Fibroblast of the conjunctiva (primary cell): Measurements from ENCODE around the gene MTNR1B.

Experiments used
- DNase-seq: peaks from one replicate; pipeline ENCODE4 v3.0.0-alpha.2; 2010; ENCODE audit warnings: low read depth

The MTNR1B gene

GRCh38 chr11:92969634-92970347 lies at the start of gene MTNR1B:
Gene MTNR1B, plus strand, starts transcription at chr11:92969651. Its CDS starts 75 bp downstream, at chr11:92969726.
- DNase-seq = no peak

- no peak for DNase-seq
Observed at GRCh38 chr11:92920331-92920730, 49.1 kb upstream of the MTNR1B start.

GRCh38 chr11:92922731-92923130 lies 46.7 kb upstream of the MTNR1B start:
- DNase-seq = no peak

GRCh38 chr11:92929246-92929645 lies 40.2 kb upstream of the MTNR1B start:
- no peak for DNase-seq

- no peak for DNase-seq
Observed at GRCh38 chr11:92929653-92930052, 39.8 kb upstream of the MTNR1B start.

GRCh38 chr11:92931746-92932422 lies 37.6 kb upstream of the MTNR1B start:
- DNase-seq = no peak

- no peak for DNase-seq
Observed at GRCh38 chr11:92939305-92939704, 30.1 kb upstream of the MTNR1B start.

- DNase-seq = peak; percentile 18
Observed at GRCh38 chr11:92941676-92942571, 27.5 kb upstream of the MTNR1B start.

- no peak for DNase-seq
Observed at GRCh38 chr11:92946707-92947106, 22.7 kb upstream of the MTNR1B start.

- DNase-seq = no peak
Observed at GRCh38 chr11:92948116-92948515, 21.3 kb upstream of the MTNR1B start.

GRCh38 chr11:92954003-92954402 lies 15.4 kb upstream of the MTNR1B start:
- no peak for DNase-seq

- DNase-seq = no peak
Observed at GRCh38 chr11:92955860-92956259, 13.6 kb upstream of the MTNR1B start.

- no peak for DNase-seq
Observed at GRCh38 chr11:92960886-92961285, 8.6 kb upstream of the MTNR1B start.

- no peak for DNase-seq
Observed at GRCh38 chr11:92962446-92962845, 7.0 kb upstream of the MTNR1B start.

GRCh38 chr11:92964471-92964870 lies 5.0 kb upstream of the MTNR1B start:
- no peak for DNase-seq

GRCh38 chr11:92965196-92965595 lies 4.3 kb upstream of the MTNR1B start:
- DNase-seq = no peak

- no peak for DNase-seq
Observed at GRCh38 chr11:92967178-92967577, 2.3 kb upstream of the MTNR1B start.

- no peak for DNase-seq
Observed at GRCh38 chr11:92967867-92968266, 1.6 kb upstream of the MTNR1B start.

GRCh38 chr11:92969293-92969633 lies 188 bp upstream of the MTNR1B start:
- DNase-seq = no peak

- DNase-seq = no peak
Observed at GRCh38 chr11:92972248-92972647, 2.8 kb downstream of the MTNR1B start.

- no peak for DNase-seq
Observed at GRCh38 chr11:92975285-92975684, 5.8 kb downstream of the MTNR1B start.

GRCh38 chr11:92976681-92977080 lies 7.2 kb downstream of the MTNR1B start:
- DNase-seq = no peak

- DNase-seq = no peak
Observed at GRCh38 chr11:92977401-92977800, 8.0 kb downstream of the MTNR1B start.
